ENCODE results near the gene NID2. TPM values are rescaled to one million over a fixed set of nuclear protein-coding genes. Genes with fewer than 3 reads are reported as not detected.

The NID2 gene
- total RNA-seq, 1 experiment from 2014 or later: 6.6 TPM

DNA sequence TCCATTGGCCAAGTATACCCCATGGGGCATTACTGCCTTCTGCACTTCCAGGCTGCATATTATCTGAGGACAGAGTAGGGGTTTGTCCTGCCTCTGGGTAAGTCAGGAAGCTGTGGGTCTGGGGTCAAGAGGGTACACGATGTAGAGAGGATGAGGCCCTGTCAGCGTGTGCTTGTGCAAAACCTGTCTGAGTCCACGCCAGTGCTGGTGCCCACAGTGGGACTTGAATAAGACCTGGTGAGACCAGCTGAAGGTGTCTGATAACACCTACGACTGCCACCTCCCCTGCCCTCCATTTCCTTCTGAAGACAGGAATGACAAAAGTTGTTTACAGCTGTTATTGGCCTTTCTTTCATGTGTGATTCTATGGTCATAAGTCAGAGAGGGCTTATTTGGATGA, 22.1 kb upstream of the NID2 start:
- H4K5ac ChIP-seq (ENCODE audit: insufficient read length, low read depth, low read length): no peak overlapping the region
- H3K27me3 ChIP-seq (ENCODE audit: insufficient read depth, low read length): no peaks in the 10 kb centered on the region
- H2BK12ac ChIP-seq (ENCODE audit: insufficient read length, low read depth, low read length): no peak overlapping the region
- H4K8ac ChIP-seq (replicated peaks; ENCODE audit: insufficient read length, low read depth, low read length): no peak overlapping the region
- H4K20me1 ChIP-seq (ENCODE audit: control insufficient read depth, insufficient read depth, insufficient read length): no peaks in the 10 kb centered on the region
- H2AFZ ChIP-seq (ENCODE audit: low read length): no peak overlapping the region
- H3K4me2 ChIP-seq (ENCODE audit: insufficient read depth, insufficient read length, low read length): no peak overlapping the region
- TF ChIP-seq, protein P1, sequence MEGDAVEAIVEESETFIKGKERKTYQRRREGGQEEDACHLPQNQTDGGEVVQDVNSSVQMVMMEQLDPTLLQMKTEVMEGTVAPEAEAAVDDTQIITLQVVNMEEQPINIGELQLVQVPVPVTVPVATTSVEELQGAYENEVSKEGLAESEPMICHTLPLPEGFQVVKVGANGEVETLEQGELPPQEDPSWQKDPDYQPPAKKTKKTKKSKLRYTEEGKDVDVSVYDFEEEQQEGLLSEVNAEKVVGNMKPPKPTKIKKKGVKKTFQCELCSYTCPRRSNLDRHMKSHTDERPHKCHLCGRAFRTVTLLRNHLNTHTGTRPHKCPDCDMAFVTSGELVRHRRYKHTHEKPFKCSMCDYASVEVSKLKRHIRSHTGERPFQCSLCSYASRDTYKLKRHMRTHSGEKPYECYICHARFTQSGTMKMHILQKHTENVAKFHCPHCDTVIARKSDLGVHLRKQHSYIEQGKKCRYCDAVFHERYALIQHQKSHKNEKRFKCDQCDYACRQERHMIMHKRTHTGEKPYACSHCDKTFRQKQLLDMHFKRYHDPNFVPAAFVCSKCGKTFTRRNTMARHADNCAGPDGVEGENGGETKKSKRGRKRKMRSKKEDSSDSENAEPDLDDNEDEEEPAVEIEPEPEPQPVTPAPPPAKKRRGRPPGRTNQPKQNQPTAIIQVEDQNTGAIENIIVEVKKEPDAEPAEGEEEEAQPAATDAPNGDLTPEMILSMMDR (conservative IDR thresholded peaks at IDR 0.05): no peak
- Mint-ChIP-seq H3K4me3 (no peak overlapping the region), H3K36me3 (ENCODE audit: insufficient read depth in 1 of 3, low read depth in 3 of 3) (no peaks in the 10 kb centered on the region), H3K27ac (no peak overlapping the region), H3K4me1 (no peaks in the 10 kb centered on the region), H3K9me3 (no peaks in the 10 kb centered on the region), H3K27me3 (ENCODE audit: low read depth) (peaks cover 2% of the 10 kb centered on the region; the same call in 1 of the 2 replicates)
- H2BK5ac ChIP-seq (ENCODE audit: insufficient read length, low read length): no peak overlapping the region
- no peaks in the 10 kb centered on the region for H3K79me1 ChIP-seq (ENCODE audit: insufficient read depth, low read depth, low read length, poor library complexity, severe bottlenecking)
- no peak overlapping the region for H3K9ac ChIP-seq (ENCODE audit: extremely low read depth, insufficient read length, low read length)
- H2BK15ac ChIP-seq (ENCODE audit: low read depth, low read length): no peak overlapping the region
- H3K79me2 ChIP-seq (ENCODE audit: insufficient read depth, low read length): no peaks in the 10 kb centered on the region
- no peak overlapping the region for H3T11ph ChIP-seq (ENCODE audit: low read length)
- H3K18ac ChIP-seq (ENCODE audit: insufficient read length, low read depth, low read length): no peak overlapping the region
- no peak for DNase-seq
- H3K27ac ChIP-seq (ENCODE audit: insufficient read length, low read depth, low read length): no peak overlapping the region
- no peak overlapping the region for H2AK5ac ChIP-seq (ENCODE audit: insufficient read length, low read length)
- no peak overlapping the region for H4K91ac ChIP-seq (ENCODE audit: insufficient read length, low read depth, low read length)
- no peak overlapping the region for H3K23ac ChIP-seq (ENCODE audit: insufficient read length, low read depth, low read length)
- no peaks in the 10 kb centered on the region for H3K4me1 ChIP-seq (ENCODE audit: insufficient read depth, low read length)
- H2BK20ac ChIP-seq (ENCODE audit: low read depth, low read length, poor library complexity, severe bottlenecking): no peak overlapping the region
- no CpG with 5 or more reads among the region's 4 CpGs for WGBS (ENCODE audit: extremely low coverage, insufficient read length, low lambda C conversion rate)
- H3K56ac ChIP-seq (ENCODE audit: insufficient read length, low read depth, low read length): no peak overlapping the region
- no peaks in the 10 kb centered on the region for H3K9me3 ChIP-seq (ENCODE audit: control insufficient read depth, low read depth, low read length)
- H2BK120ac ChIP-seq (ENCODE audit: low read depth, low read length, poor library complexity, severe bottlenecking): no peak overlapping the region
- H3K4ac ChIP-seq (ENCODE audit: low read depth, low read length): no peak overlapping the region
- no peaks in the 10 kb centered on the region for H3K23me2 ChIP-seq (ENCODE audit: insufficient read length, low read depth, low read length, poor library complexity, severe bottlenecking)
- H3K14ac ChIP-seq (ENCODE audit: insufficient read depth, low read length): no peak overlapping the region

Data from H9 (cell line).